LNCAP (cell line): ENCODE results near the gene SLC25A51.

Source experiments
- CTCF ChIP-seq: fragments of 450-650 bp; IDR thresholded peaks from 2 replicates; pipeline ENCODE4 v1.5.1; 2017; ENCODE audit warnings: mild to moderate bottlenecking

Gene SLC25A51

GRCh38 chr9:37925786-37926736 lies 22.1 kb upstream of the SLC25A51 start:
- TF ChIP-seq CTCF, result no peak

GRCh38 chr9:37925006-37925405 lies 21.1 kb upstream of the SLC25A51 start:
- no peak for TF ChIP-seq CTCF

- no peak for TF ChIP-seq CTCF
These were observed 20.6 kb upstream of the SLC25A51 start for GRCh38 chr9:37924538-37924937.

GRCh38 chr9:37923796-37924427 lies 20.0 kb upstream of the SLC25A51 start:
- no peak for TF ChIP-seq CTCF

- no peak for TF ChIP-seq CTCF
These were observed 19.3 kb upstream of the SLC25A51 start for GRCh38 chr9:37923118-37923795.

GRCh38 chr9:37922363-37923117 lies 18.6 kb upstream of the SLC25A51 start:
- no peak for TF ChIP-seq CTCF
